NCI-H1105 treated with DMSO at 0.1 percent for 48 hours (cell line): ENCODE measurements around the gene C2orf42.
"Not testable (repeated sequence)": the region's sequence is repeated elsewhere in the genome, so short reads cannot be mapped to it uniquely, and the experiment has no call there.

Experiments
- DNase-seq: peaks from one replicate; lab custom pipeline; 2025; lab: John Stamatoyannopoulos, UW

Gene C2orf42

DNA sequence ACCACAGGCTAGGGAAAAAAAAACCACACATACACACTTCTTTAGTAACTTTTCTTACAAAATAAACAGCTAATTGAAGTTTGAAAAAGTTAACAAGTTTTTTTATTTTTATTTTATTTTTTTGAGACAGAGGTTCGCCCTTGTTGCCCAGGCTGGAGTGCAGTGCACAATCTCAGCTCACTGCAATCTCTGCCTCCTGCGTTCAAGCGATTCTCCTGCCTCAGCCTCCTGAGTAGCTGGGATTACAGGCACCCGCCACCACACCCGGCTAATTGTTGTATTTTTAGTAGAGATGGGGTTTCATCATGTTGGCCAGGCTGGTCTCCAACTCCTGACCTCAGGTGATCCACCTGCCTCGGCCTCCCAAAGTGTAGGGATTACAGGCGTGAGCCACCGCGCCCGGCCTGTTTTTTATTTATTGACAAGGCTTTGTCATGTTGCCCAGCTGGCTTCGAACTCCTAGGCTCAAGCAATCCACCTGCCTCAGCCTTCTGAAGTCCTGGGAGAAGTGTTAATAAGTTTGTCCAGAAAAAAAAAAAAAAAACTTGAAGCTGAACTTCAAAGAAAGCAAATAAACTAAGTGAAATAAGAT, 21.1 kb downstream of the C2orf42 start:
- DNase-seq, result not testable (repeated sequence)

DNA sequence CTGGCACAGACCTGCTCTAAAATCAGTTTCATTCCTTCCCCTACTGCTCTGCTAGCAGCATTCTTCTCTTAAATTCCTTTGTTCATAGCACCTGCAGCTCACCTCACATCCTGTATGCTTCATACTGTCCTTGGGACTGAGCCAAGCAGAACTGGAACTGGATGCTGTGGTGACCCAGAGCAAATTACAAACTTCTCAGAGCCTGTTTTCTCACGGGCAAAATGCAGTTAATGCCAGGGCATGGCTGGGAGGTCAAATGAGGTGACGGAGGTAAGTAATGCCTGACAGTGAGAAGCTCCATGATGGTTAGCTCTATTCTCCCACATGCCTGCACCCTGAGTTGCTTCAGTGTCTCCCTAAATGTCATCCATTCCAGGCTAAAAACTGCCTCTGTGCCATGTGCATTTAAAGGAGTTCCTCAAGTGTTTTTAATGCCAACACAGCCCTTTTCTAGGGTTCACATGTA, 29.7 kb downstream of the C2orf42 start:
- no peak for DNase-seq

DNA sequence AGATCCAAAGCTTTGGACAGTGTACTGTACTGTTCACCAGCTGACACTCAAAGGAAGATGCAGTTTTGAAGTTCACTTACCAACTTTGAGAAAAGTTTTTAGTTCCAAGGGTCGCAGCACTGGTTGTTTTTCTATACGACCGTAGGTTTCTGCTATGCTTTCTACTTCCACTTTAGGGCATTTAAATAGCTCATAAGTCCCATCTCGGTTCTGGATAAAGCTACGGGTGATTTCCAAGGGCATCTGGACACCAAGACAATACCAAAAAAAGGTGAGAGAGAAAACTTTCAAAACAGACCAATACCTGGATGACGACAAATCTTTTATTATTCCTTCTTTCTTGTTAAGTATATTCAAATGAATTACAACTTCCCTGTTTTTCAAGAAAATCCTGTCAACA, 30.3 kb downstream of the C2orf42 start:
- no peak for DNase-seq

DNA sequence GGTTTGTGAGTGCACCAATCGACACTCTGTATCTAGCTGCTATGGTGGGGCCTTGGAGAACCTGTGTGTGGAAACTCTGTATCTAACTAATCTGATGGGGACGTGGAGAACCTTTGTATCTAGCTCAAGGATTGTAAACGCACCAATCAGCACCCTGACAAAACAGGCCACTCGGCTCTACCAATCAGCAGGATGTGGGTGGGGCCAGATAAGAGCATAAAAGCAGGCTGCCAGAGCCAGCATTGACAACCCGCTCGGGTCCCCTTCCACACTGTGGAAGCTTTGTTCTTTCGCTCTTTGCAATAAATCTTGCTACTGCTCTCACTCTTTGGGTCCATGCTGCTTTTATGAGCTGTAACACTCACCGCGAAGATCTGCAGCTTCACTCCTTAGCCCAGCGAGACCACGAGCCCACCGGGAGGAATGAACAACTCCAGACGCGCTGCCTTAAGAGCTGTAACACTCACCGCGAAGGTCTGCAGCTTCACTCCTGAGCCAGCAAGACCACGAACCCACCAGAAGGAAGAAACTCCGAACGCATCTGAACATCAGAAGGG, 41.6 kb downstream of the C2orf42 start:
- DNase-seq, result not testable (repeated sequence)

DNA sequence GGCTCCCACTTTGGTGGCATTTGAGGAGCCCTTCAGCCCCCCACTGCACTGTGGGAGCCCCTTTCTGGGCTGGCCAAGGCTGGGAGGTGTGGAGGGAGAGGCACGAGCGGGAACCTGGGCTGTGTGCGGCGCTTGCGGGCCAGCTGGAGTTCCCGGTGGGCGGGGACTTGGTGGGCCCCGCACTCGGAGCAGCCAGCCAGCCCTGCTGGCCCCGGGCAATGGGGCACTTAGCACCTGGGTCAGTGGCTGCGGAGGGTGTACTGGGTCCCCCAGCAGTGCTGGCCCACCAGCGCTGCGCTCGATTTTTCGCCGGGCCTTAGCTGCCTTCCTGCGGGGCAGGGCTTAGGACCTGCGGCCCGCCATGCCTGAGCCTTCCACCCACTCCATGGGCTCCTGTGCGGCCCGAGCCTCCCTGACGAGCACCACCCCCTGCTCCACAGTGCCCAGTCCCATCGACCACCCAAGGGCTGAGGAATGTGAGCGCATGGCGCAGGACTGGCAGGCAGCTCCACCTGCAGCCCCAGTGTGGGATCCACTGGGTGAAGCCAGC, 42.5 kb downstream of the C2orf42 start:
- DNase-seq, result not testable (repeated sequence)

DNA sequence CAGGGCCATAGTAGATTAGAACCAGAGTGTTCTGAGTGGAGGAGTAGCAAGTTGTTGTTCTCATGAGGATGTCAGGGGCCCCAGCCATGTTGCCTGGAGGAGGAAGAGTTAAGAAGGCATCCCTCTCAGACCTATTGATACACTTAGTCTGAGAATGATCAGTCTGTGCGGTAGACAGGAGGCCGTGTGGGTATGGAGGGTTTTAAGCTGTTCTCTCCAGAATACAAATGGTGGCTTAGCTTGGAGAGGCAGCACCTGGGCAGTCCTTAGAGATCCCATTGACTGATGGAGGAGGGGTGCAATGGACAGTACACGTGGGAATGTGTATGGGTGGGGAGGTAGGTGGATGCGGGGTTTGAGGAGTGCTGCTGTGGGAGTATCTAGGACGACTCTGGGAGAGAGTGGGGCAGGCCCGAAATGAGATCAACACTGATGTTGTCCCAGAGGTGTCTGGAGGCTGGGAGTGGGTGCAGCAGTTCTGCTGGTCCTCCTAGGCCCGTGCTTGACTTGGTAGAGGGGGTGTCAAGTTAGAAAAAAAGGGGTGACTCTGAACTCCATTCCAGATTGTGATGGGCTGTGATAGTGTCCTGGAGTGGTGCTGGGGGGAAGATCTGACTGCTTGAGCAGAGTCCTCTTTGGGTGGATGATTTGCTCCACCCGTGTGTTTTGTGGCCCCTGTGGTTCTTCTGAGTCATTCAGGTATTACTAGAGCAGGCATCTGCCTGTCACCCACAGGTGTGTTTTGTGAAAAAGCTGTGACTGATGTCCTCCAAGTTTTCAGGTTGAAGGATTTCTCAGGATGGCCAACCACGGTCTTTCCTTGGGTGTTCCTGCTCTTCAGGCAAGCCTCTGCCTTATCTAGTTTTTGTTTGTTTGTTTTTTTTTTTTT, 44.7 kb downstream of the C2orf42 start:
- no peak for DNase-seq

DNA sequence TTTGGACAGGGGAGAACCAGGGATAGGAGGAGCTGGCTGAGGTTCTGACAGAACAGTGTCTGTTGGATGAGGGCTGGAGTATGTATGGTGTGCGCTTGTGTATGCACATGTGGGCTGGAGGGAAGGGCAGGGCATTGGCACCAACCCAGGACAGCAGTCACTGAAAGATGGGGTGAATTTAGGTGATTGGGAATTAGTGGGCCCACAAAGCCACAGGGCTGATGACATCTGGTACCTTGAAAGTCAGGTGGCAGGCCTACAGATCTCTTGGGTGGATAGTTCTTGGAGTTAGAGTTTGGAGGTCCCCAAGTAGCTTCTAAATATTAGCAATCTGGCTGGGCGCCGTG, 45.7 kb downstream of the C2orf42 start:
- DNase-seq, result no peak

DNA sequence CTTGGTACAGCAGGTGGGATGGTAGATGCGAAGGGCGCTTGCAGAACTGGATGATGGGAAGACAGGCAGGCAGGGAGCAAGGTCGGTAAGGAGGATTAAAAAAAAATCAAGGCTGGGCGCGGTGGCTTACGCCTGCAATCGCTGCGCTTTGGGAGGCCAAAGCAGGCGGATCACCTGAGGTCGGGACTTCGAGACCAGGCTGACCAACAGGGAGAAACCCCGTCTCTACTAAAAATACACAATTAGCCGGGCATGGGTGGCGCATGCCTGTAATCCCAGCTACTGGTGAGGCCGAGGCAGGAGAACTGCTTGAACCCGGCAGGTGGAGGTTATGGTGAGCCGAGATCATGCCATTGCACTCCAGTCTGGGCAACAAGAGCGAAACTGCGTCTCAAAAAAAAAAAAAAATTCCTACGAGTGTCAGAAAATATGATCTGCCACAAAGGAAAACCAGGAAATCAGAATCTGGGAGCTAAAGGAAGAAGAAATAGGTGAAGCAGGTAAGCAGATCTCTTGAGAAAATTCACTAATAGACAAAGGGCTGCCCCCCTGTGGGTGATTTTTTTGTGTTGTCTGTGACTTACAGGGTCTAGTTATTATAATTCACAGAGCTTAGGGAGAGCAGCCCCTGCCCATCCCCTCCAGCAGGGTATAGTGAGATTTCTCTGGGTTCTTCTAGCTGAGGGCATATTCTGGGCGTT, 46.2 kb downstream of the C2orf42 start:
- DNase-seq, result no peak

DNA sequence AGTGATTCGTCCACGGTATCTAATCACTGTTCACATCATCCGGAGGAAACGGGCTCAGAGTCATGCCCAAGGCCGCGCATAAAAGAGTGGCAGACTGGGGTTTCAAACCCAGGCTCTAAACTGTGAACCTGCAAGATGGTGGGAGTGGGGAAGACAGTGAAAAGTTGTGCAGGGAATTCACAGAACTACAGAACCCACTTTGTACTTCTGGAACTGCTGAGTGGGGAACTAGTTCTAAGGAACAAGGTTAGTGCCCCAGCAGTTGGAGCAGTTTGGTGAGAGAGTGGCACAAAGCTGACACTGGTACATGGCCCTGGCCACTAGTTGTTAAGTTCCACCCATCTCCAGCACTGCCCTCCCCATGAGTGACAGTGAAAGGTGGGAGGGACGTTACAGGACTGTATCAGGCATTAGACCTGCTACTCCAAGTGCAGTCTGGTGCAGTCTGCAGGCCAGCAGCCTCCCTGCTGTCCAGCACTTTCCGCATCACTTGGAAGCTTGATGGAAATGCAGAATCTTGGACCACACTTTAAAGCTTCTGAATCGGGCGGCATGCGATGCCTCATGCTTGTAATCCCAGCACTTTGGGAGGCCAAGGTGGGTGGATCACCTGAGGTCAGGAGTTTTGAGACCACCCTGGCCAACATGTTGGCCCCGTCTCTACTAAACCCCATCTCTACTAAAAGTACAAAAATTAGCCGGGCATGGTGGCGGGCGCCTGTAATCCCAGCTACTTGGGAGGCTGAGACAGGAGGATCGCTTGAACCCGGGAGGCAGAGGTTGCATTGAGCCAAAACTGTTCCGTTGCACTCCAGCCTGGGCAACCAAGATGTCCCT, 47.3 kb downstream of the C2orf42 start:
- no peak for DNase-seq

DNA sequence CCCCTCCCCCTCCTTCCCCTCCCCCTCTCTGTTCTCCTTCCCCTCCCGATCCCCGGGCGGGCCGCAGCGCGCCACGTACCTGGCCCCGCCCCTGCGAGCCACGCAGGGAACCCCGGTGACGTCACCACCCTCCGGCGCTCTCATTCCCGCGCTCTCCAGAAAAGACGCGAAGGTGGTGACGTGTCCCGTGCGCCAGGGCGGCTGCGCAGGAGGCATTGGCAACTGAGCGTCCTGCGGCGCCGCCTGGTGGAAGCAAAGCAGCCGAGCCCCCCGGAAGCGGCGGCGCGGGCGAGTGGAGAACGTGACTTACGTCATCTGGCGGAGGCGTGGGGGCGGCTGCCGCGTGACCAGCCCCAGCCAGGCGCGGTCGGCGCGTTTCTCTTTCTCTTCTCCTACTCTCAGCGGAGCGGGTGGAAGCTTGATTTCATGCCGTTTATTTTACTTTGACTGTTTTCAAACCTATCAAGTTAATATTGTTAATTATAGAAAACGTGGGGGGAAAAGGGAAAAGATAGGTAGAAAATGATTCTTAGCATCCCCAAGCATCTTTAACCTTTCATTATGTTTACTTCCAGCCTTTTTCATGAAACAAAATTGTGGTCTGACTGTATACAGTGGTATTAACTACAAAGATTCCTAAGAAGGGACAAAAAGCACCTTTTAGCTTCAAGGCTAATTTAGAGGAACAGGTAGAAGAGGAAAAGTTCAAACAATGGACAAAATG, 48.1 kb downstream of the C2orf42 start:
- DNase-seq, result peak; percentile 97

DNA sequence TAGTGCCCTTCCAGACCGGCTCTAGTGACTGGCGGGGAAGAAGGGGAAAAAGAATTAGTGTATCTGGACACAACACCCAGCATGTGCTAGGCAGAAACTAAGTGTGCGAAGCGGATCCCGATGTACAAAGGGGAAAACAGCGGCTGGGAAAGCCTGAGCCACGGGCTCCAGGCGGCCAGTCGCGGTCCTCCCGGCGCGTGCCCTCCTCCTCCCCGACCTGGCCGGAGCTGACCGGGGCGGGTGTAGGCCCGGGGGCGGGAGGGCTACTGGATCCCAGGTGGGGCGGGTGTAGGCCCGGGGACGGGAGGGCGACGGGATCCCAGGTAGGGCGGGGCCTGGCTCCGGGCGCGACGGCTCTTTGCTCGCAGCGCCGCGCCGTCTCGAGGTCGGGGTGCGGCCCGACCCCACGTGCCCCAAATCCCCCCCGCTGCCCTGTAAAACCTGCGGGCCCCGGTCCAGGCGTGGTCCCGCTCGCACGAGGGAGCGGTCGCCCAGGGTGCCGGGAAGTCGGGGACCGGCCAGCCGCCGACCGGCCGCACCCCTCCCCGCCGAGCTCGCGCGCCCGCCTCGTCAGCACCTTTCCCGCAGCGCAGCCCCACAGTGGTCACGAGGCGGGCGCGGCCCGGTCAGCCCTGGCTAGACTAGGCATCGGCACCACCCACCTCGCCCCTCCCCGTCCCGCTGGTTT, 48.8 kb downstream of the C2orf42 start:
- peak; percentile 56 for DNase-seq

DNA sequence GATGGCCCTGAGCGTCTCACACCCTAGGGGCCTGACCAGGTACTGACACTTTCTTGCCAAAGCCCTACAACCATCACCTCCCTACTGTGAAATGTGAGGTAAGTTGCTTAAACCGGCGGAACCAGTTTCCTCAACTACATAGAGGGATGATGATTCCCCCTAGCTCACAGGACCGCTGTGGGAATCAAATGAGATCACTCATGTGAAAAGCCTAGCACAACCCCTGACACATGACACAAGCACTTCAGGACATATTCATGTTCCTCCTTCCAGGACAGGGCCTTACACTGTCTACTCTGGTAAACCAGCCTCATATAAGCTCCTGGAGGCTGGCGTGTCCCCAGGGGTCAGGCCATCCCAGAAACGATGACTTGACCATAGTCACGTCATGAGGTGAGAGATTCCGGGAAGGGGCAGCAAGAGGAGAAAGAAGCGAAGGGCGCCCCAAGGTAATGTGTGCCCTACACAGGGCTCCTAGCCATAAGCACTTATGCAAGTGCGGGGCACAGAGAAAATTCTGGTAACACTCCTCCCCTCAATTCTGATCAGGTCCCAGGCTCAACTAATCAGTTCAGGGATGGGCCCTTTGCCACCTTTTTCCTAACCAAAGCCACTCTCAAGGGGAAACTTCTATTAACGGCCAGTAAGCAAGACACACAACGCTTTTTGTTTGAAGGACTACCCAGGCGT, 49.5 kb downstream of the C2orf42 start:
- no peak for DNase-seq

DNA sequence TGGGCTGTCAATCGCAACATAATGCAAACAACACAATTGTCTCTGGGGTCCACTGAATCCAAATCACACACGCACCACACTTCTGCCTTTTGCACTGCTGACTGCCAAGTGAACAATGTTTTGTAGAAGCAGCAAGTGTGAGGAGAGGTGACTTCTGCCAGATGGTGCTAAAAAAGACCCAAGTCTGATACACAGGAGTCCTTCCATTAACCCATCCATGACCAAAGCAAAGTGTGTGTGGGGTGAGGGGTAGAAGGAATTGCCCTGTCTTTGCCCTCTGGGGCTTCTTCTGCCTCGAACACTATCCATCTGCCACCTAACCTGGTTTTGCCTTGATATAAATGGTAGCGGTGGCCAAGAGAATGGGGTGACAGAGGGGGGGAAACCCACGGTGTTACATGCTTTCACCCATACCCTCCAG, 50.0 kb downstream of the C2orf42 start:
- DNase-seq, result no peak

DNA sequence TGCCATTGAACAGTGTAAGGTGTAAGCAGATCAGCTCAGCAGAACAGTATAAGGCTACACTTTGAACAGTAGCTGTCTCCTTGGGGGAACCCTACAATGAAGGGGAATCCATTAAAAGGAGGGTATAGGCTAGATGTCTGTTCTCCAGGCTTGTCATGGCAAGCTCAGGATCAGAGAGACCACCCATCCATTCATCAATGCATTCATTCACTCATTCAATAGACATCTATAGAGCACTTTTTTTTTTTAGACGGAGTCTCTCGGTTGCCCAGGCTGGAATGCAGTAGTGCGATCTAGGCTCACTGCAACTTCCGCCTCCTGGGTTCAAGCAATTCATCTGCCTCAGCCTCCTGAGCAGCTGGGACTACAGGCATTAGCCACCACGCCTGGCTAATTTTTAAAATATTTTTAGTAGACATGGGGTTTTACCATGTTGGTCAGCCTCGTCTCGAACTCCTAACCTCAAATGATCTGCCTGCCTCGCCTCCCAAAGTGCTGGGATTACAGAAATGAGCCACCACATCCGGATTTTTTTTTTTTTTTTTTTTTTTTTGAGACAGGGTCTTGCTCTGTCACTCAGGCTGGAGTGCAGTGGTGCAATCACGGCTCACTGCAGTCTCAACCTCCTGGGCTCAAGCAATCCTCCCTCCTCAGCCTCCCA, 56.4 kb downstream of the C2orf42 start:
- not testable (repeated sequence) for DNase-seq

DNA sequence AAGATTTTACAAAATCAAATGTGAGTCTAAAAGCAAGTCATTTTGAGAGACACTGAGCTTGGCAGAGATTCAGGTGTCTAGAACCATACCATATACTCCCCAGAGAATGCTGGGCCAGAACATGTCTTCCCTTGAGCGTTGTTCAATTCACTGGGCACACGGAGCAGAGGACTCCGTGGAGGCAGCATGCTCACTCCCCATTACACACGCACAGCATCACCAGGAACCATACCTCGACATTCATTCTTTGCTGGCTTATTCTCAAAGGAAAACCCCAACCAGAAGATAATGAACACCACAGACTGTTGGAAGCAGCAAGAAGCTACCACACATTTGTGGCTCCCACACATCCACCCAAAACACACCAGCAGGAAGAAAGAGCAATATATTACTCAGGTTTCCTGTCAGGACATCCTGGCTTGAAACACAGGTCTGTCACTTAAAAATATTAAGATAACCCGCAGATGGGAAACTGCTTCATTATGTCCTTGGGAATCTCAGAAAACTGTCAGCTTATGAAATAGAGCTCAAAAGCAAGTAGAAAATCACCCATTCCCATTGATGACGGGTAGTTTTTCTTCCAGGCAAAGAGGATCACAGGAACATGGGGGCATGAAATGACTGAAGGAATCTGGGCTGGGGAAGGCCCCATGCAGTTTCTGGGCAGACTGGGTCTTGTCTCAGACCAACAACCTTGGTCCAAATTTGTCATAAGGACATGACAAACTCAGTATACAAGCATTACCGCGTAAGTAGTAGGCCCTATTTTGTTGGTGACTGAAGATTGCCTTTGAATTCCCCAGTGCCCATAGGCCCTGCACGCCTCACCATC, 57.1 kb downstream of the C2orf42 start:
- peak; percentile 54 for DNase-seq

DNA sequence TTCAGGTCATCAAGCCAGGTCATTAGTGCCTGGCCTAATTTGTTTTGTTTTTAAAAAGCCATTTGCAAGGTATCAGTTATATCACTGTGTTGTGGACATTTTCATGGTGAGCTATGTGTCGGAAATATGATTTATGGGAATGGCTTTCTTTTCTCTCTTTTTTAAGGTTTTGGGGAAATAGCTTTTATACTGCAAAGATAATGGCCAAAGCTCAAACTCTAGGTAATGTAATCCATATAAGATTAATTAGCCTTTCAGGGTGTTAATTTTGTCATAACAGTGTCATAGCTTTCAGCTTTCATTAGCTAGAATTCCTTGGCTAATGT, 57.7 kb downstream of the C2orf42 start:
- peak; percentile 47 for DNase-seq

DNA sequence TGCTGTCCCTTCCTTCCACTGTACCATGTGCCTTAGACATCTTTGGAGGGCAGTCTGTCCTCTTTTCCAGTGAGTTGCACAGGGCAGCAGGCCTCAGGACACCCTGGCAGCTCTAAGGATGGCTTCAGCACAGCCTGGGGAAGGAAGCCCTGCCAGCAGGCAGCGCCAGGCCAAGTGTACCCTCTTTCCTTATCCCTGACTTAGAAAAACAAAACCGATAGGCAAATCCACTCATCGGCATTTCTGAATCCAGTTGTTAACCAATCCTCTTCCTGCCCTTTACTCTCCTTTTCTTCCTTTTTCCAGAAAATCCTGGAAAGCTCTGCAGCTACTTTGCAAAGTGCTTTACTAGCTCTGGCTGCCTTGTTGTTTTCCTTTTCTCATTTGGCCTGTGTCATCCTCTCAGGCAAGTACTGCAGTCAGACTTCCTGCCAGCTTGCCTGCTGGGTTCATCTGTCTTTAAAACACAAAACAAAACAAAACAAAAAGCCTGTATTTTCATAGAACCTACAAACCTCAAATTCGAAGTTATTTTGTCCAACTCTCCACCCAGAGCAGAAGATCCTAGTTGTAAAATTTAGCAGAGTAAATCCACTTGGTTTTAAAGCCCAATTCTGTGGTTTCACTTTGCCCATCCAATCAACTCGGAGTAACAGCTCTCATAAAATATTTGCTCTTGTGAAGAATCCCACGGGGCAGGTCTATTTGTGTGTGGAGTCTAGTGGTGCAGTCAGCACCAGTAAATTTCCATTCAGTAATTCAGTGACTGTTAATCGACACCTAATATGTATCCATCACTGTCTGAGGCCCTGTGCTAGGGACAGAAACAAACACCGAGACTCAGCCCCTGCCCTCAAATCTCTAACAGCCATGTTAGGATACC, 58.3 kb downstream of the C2orf42 start:
- peak; percentile 71 for DNase-seq
